Left ventricle myocardium inferior (tissue), 1 donor: ENCODE data around the gene ACVR1. TPM values are rescaled to one million over a fixed set of nuclear protein-coding genes. Genes with fewer than 3 reads are reported as not detected.
A peak's percentile ranks its signal among the peaks of the same experiment; 100 is the strongest.

Source experiments
- DNase-seq: peaks from one replicate; pipeline ENCODE4 v3.0.0-alpha.2; 2020
- H3K27ac ChIP-seq: fragments of 200-600 bp; replicated peaks from 2 replicates; pipeline ENCODE4 v1.8.0; 2021
- H3K27me3 ChIP-seq: fragments of 200-600 bp; 2 replicates; pipeline ENCODE4 v1.8.0; 2021; ENCODE audit warnings: low read depth
- H3K36me3 ChIP-seq: fragments of 200-600 bp; 2 replicates; pipeline ENCODE4 v1.8.0; 2021
- H3K4me1 ChIP-seq: fragments of 200-600 bp; 2 replicates; pipeline ENCODE4 v1.8.0; 2021
- H3K4me3 ChIP-seq: fragments of 200-600 bp; 2 replicates; pipeline ENCODE4 v1.8.0; 2021; ENCODE audit warnings: mild to moderate bottlenecking, moderate library complexity
- H3K9me3 ChIP-seq: fragments of 200-600 bp; replicated peaks from 2 replicates; pipeline ENCODE4 v1.8.0; 2021
- intact Hi-C: fragments of 100-400 bp; cut with micrococcal nuclease; formaldehyde crosslinking; loops from one replicate; pipeline ENCODE4 v1.11.0; 2022
- total RNA-seq: library from RNA; stranded (reverse); fragmentation: NEBNext Ultra II Directional; extraction: Animal tissue kit (Norgen Biotek cat#: 25700); gene quantifications from one replicate; pipeline ENCODE4 v1.2.1, GENCODE V29; 2021
- TF ChIP-seq, protein P1 (sequence below): fragments of 200-600 bp; IDR thresholded peaks from 2 replicates; pipeline ENCODE4 v1.8.0; 2021; ENCODE audit warnings: antibody characterized with exemption, mild to moderate bottlenecking, borderline replicate concordance
- donor health status: DM: no; HTN: yes; CAD: no; lungs with severe emphysema.

Gene ACVR1
- total RNA-seq, 1 donor from 2014 or later: 30.6 TPM

DNA sequence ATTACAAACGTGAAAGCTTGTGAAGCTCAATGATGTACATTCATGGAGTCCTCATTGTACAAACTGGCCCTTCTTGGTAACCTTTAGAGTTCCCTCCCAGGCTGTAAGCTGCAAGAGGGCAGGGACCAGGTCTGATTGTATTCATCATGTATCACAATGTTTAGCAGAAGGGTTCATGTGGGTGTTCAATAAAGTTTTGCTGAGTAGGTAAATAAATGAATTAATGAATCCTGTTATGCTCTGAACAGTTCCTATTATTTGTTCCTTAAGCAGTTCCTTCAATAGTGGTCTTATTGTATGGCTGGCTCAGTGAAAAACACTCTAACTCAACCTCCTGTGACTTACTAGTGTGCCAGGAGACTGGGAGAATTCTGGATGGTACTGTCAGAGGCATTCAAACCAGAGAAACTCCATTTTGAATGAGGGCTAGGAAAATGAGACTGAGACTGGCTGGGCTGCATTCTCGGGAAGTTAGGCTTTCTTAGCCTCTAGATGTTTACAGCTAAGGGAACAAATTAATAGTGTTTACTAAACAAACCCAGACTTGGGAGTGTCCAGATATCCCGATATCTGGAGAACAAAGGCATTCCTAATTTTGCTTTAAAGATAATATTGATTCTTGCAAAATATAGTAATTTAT lies 1.8 kb upstream of the ACVR1 start:
- Histone ChIP-seq H3K4me1 (peaks cover 38% of the 10 kb centered on the region), H3K36me3 (no peaks in the 10 kb centered on the region), H3K4me3 (no peak overlapping the region), H3K9me3 (no peaks in the 10 kb centered on the region), H3K27ac (no peak overlapping the region), H3K27me3 (no peaks in the 10 kb centered on the region)
- intact Hi-C loops: loop anchor here (5.0 kb wide), 1 partner anchor 91 kb away; no protein-coding TSS in a partner anchor
- no peak for DNase-seq
- TF ChIP-seq, protein P1, sequence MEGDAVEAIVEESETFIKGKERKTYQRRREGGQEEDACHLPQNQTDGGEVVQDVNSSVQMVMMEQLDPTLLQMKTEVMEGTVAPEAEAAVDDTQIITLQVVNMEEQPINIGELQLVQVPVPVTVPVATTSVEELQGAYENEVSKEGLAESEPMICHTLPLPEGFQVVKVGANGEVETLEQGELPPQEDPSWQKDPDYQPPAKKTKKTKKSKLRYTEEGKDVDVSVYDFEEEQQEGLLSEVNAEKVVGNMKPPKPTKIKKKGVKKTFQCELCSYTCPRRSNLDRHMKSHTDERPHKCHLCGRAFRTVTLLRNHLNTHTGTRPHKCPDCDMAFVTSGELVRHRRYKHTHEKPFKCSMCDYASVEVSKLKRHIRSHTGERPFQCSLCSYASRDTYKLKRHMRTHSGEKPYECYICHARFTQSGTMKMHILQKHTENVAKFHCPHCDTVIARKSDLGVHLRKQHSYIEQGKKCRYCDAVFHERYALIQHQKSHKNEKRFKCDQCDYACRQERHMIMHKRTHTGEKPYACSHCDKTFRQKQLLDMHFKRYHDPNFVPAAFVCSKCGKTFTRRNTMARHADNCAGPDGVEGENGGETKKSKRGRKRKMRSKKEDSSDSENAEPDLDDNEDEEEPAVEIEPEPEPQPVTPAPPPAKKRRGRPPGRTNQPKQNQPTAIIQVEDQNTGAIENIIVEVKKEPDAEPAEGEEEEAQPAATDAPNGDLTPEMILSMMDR: no peak

DNA sequence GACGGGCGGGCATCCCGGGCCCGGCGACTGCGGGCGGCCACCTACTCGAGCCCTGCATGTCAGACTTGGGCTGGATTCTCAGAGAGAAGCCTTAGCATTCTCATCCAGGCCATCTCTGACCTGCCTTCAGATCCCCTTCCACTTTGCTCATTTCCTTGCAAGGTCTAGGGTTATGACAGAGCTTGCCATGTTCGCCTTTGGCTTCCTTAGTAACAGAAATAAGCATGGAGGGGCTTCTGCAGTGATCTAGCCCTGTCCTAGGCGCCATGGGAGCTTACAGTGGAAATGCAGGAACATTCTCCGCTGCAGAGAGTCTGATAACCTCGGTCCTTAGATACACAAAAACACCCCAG lies 632 bp upstream of the ACVR1 start:
- TF ChIP-seq, protein P1: no peak
- H3K4me1 ChIP-seq: peaks cover 49% of the 10 kb centered on the region
- no peaks in the 10 kb centered on the region for H3K27me3 ChIP-seq
- H3K27ac ChIP-seq: peak overlapping the region; percentile 98
- intact Hi-C loops: loop anchor here (5.0 kb wide), 1 partner anchor 89 kb away; no protein-coding TSS in a partner anchor
- no peak for DNase-seq
- peak overlapping the region; percentile 91 for H3K4me3 ChIP-seq
- no peaks in the 10 kb centered on the region for H3K36me3 ChIP-seq
- no peaks in the 10 kb centered on the region for H3K9me3 ChIP-seq

DNA sequence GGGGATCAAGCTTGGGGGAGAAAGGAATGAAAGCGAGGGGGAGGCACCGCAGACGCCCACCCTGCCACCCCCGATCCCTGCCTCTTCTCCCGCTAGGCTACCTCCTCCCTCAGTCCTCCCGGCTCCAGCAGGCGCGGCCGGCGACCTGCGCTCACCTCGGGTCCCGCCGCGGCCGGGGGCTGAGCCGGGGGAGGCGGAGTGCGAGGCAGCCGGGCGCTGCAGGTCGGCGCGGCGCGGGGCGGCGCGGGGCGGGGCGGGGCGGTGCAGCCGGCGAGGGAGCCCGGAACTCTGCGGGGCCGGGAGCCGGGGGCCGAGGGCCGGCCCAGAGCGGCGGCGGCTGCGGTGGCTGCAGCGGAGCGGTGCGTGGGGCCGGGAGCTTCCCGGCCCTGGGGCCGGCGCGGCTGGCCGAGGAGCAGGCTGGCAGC lies 477 bp downstream of the ACVR1 start:
- peaks cover 49% of the 10 kb centered on the region for H3K4me1 ChIP-seq
- H3K36me3 ChIP-seq: no peaks in the 10 kb centered on the region
- peak overlapping the region; percentile 91 for H3K4me3 ChIP-seq
- TF ChIP-seq, protein P1: no peak
- H3K9me3 ChIP-seq: no peaks in the 10 kb centered on the region
- intact Hi-C loops: loop anchor here (5.0 kb wide), 1 partner anchor 88 kb away; no protein-coding TSS in a partner anchor
- H3K27ac ChIP-seq: peak overlapping the region; percentile 98
- DNase-seq: peak; percentile 67
- no peaks in the 10 kb centered on the region for H3K27me3 ChIP-seq

DNA sequence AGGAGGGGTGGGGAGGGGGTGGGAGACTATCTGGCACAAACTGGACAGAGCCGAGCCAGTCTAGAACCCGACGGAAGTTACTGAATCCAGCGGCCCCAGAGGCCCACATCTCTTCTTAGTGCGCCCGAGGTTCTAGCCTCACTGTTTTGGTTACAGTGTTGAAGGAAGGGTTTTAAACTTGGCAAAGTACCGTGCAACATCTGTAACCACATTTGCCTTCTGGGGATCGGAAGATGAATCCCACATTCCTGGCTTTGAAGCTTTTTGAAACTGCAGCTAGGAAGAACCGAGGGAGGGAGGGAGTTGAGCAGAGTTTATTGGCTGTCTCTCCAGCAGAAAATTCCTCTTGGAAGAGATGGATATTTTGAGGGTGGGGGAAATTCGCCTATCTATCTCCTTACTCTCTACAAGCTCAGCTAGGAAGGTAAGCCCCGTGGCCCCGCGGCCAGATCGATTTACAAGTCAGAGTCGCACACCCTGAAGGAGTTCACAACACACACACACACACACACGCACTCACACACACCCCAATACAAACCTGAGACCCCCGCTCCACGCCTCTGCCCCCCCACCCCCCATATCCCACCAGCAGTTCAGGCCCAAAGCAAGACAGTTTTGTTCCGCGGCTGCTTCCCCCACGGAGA lies 1.0 kb downstream of the ACVR1 start:
- peak overlapping the region; percentile 98 for H3K27ac ChIP-seq
- TF ChIP-seq, protein P1: no peak
- no peaks in the 10 kb centered on the region for H3K36me3 ChIP-seq
- no peaks in the 10 kb centered on the region for H3K27me3 ChIP-seq
- DNase-seq: peak; percentile 34
- no peaks in the 10 kb centered on the region for H3K9me3 ChIP-seq
- H3K4me3 ChIP-seq: peak overlapping the region; percentile 91
- intact Hi-C loops: loop anchor here (5.0 kb wide), 1 partner anchor 88 kb away; no protein-coding TSS in a partner anchor
- H3K4me1 ChIP-seq: peaks cover 50% of the 10 kb centered on the region

DNA sequence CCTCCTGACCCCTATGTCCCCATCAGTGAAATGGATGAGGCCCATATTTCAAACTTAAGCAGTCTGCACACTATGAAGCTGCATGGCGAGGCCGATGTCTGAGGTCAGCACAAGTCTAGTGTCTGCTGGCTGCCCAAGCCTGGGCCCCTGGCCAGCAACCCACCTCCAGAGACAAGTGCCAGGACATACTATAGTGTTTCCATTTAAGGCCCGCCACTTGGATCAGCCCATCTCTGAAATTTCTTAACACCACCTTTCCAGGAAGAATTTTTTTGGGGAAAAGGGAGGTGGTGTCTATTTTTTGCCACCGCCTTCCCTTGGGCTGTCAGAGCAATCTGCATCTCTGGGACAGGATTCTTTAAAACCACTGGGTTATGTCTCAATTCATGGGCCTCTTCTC lies 1.8 kb downstream of the ACVR1 start:
- no peaks in the 10 kb centered on the region for H3K27me3 ChIP-seq
- peak overlapping the region; percentile 91 for H3K4me3 ChIP-seq
- peak overlapping the region; percentile 98 for H3K27ac ChIP-seq
- no peaks in the 10 kb centered on the region for H3K36me3 ChIP-seq
- peak; percentile 31 for DNase-seq
- TF ChIP-seq, protein P1: no peak
- no peaks in the 10 kb centered on the region for H3K9me3 ChIP-seq
- intact Hi-C loops: no loop called here
- peaks cover 58% of the 10 kb centered on the region for H3K4me1 ChIP-seq
